ENCODE results near the gene RBM4. TPM values are rescaled to one million over a fixed set of nuclear protein-coding genes. Genes with fewer than 3 reads are reported as not detected.

Gene RBM4
- total and polyA plus RNA-seq, 2 of the 13 experiments (the other 11 are each of a cell fraction or from before 2014, with no cell fraction given): 126 to 136 TPM

GRCh38 chr11:66616379-66617154 lies 21.9 kb upstream of the RBM4 start, which contains the start of gene RBM14 (continued):
- peak; percentile 91 for TF ChIP-seq DRAP1 (CRISPR knock-in tag; IDR thresholded peaks at IDR 0.05)
- TF ChIP-seq AKAP8 (CRISPR knock-in tag; IDR thresholded peaks at IDR 0.05): peak; percentile 77; the same call in 1 of the 2 replicates
- TF ChIP-seq ZNF629 (CRISPR knock-in tag; conservative IDR thresholded peaks at IDR 0.05): no peak
- TF ChIP-seq SPEN (CRISPR knock-in tag; IDR thresholded peaks at IDR 0.05; ENCODE audit: low read depth): peak; percentile 68
- peak; percentile 65; the same call in 1 of the 2 replicates for TF ChIP-seq ISL2 (CRISPR knock-in tag; IDR thresholded peaks at IDR 0.05)
- TF ChIP-seq MAZ (IDR thresholded peaks at IDR 0.05; ENCODE audit: borderline replicate concordance, low read depth, low read length): peak; percentile 89; the same call in 1 of the 2 replicates
- TF ChIP-seq MAZ (CRISPR knock-in tag; IDR thresholded peaks at IDR 0.05; ENCODE audit: low read depth): no peak
- peak; percentile 67 for TF ChIP-seq HES4 (CRISPR knock-in tag; IDR thresholded peaks at IDR 0.05; ENCODE audit: borderline replicate concordance)
- TF ChIP-seq ZNF749 (CRISPR knock-in tag; IDR thresholded peaks at IDR 0.05; ENCODE audit: borderline replicate concordance): peak; percentile 21; the same call in 1 of the 2 replicates
- TF ChIP-seq GATAD1 (CRISPR knock-in tag; IDR thresholded peaks at IDR 0.05): peak; percentile 90
- peak; percentile 81; the same call in 1 of the 2 replicates for TF ChIP-seq TARDBP (CRISPR knock-in tag; IDR thresholded peaks at IDR 0.05)
- TF ChIP-seq SOX5 (CRISPR knock-in tag; IDR thresholded peaks at IDR 0.05; ENCODE audit: borderline replicate concordance): peak; percentile 37; the same call in 1 of the 2 replicates
- TF ChIP-seq U2AF1 (optimal IDR thresholded peaks at IDR 0.05; ENCODE audit: low read depth, low read length): no peak
- TF ChIP-seq PHF8 (CRISPR knock-in tag; IDR thresholded peaks at IDR 0.05): peak; percentile 92
- TF ChIP-seq POLR2AphosphoS5 (IDR thresholded peaks at IDR 0.05; ENCODE audit: low read depth, low read length): peak; percentile 99
- 0 out of 2 replicates have a peak, but pooled peaks have one; percentile 48 for TF ChIP-seq CENPT (CRISPR knock-in tag; IDR thresholded peaks at IDR 0.05; ENCODE audit: low read depth)
- TF ChIP-seq ZNF367 (CRISPR knock-in tag; IDR thresholded peaks at IDR 0.05; ENCODE audit: borderline replicate concordance): peak; percentile 29; the same call in 1 of the 2 replicates
- TF ChIP-seq CAMTA2 (CRISPR knock-in tag; IDR thresholded peaks at IDR 0.05; ENCODE audit: borderline replicate concordance): no peak; the same call in 1 of the 2 replicates
- TF ChIP-seq JARID2 (CRISPR knock-in tag; IDR thresholded peaks at IDR 0.05; ENCODE audit: insufficient replicate concordance): peak; percentile 2
- TF ChIP-seq KMT2A (CRISPR knock-in tag; IDR thresholded peaks at IDR 0.05): peak; percentile 44; the same call in 1 of the 2 replicates
- no peak; the same call in 1 of the 2 replicates for TF ChIP-seq HMG20B (CRISPR knock-in tag; conservative IDR thresholded peaks at IDR 0.05)
- peak; percentile 10; the same call in 1 of the 2 replicates for TF ChIP-seq STAG1 (CRISPR knock-in tag; IDR thresholded peaks at IDR 0.05)
- peak; percentile 21; the same call in 1 of the 2 replicates for TF ChIP-seq ZNF136 (CRISPR knock-in tag; IDR thresholded peaks at IDR 0.05; ENCODE audit: low read depth)
- peak; percentile 89; the same call in 1 of the 2 replicates for TF ChIP-seq TMF1 (CRISPR knock-in tag; IDR thresholded peaks at IDR 0.05; ENCODE audit: low read depth)
- 0 out of 2 replicates have a peak, but pooled peaks have one; percentile 68 for TF ChIP-seq TIGD3 (CRISPR knock-in tag; IDR thresholded peaks at IDR 0.05; ENCODE audit: borderline replicate concordance)
- peak; percentile 45; the same call in 1 of the 2 replicates for TF ChIP-seq BHLHE40 (IDR thresholded peaks at IDR 0.05; ENCODE audit: low read length)
- 0 out of 2 replicates have a peak, but pooled peaks have one; percentile 22 for TF ChIP-seq ZNF44 (CRISPR knock-in tag; IDR thresholded peaks at IDR 0.05)
- TF ChIP-seq RBFOX2 (IDR thresholded peaks at IDR 0.05; ENCODE audit: low read depth, low read length): peak; percentile 99
- TF ChIP-seq MYC (CRISPR knock-in tag; IDR thresholded peaks at IDR 0.05; ENCODE audit: borderline replicate concordance): peak; percentile 65
- TF ChIP-seq ZNF101 (CRISPR knock-in tag; IDR thresholded peaks at IDR 0.05; ENCODE audit: borderline replicate concordance, low read depth): peak; percentile 59; the same call in 1 of the 2 replicates

All from HepG2 (cell line).